GM18499 (cell line): ENCODE results near the gene SMAD9.

Source experiments
- ATAC-seq: cut with Tn5 transposase; IDR thresholded peaks from one replicate; pipeline ENCODE4 v1.9.1; 2021; ENCODE audit warnings: moderate number of reproducible peaks; ENCODE audit not compliant: insufficient read depth, unreplicated experiment

The SMAD9 gene

DNA sequence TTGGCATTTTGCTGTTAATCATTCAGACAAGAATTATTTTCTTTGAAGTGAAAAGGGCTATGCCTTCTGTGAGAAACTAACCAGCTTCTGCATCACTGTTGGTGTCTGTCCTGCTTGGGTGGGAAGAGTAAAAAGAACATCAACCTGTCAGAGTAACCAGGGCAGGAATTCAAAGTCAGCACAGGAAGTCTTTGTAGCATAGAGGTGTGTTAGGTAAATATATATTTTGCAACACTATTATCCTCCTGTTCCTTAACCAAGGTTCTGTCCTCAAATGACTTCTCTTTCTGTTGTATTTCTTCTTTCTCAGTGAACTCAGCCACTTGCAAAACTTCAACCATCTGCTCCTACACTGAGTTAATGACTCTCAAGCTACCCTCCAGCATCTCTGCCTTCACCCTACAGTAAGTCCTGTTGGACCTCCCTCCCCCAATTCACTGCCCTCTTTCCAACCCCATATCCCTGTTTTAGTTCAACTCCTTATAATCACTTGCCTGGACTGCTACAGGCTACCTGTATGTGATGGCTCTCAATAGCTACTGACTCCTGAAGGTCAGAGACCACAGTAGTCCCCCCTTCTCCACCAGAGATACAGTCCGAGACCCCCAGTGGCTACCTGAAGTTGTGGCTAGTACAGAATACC is 49.9 kb downstream of the SMAD9 start:
- no peak for ATAC-seq

DNA sequence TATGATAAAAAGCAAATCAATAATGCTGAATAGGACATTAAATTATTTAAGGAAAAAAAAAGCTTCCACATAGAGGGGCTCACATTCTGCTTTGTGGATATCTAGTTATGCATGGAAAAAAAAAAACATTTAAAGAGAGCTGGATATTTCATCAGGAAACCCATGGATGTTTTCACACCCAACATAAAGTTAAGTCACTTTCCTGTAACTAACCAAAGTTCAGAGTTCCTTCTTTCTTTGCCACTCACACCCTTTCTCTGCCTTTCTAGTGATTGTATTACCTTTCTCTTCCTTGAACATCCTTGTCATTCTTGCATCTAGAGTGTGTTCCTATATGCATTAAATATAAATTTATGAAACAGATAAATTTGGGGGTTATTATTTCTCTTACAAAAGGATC is 53.8 kb downstream of the SMAD9 start:
- no peak for ATAC-seq

DNA sequence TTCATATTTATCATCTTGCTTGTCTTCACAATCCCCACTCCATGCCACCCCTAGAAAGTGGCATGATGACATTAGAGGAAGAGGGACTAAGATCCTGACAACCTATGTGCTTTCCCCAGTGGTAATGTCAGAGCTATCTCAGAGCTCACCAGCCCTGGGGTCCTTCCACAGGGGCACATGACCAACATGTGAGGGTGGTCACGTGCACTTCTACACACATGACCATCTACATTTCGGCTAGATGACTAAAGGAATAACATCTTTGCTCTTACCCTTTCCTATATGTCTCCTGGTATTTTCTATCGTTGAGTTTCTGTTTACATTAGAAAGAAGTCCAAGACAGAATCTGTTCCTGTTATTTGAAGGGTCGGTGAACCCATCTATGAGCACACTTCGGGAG is 54.8 kb downstream of the SMAD9 start:
- no peak for ATAC-seq

DNA sequence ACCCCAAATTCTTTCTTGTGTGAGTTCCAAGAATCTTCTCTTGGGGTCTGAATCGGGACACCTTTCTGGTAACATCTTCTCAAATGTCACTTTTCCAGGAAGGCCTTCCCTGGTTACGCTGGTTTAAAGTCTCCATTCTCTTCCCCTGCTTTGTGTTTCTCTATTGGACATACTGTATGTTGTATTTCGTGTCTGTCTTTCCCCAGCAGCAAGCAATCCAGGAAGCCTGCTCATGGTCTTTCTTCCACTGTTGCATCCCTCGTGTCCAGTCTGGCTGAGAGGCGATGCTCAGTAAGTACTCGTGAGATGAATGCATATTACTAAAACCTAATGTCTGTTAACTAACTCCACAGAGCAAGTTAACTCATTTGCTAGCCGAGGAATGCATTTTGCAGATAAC is 57.3 kb downstream of the SMAD9 start:
- no peak for ATAC-seq

DNA sequence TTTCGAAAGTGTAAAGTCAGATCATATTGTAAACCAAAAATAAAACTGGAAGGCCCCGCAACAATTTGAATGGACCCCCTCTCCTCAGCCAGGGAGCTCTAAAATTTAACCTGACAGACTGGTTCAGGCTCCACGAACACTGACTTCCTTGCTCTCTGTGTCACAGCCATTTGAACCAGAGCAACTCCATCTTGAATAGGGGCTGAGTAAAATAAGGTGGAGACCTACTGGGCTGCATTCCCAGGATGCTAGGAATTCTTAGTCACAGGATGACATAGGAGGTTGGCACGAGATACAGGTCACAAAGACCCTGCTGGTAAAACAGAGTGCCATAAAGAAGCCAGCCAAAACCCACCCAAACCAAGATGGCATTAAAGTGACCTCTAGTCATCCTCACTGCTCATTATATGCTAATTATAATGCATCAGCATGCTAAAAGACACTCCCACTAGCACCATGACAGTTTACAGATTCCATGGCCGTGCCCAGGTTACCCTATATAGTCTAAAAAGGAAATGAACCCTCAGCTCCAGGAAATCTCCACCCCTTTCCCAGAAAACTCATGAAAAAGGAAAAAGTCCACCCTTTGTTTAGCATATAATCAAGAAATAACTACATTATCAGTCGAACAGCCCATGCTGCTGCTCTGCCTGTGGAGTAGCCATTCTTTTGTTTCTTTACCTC is 57.9 kb downstream of the SMAD9 start:
- no peak for ATAC-seq

DNA sequence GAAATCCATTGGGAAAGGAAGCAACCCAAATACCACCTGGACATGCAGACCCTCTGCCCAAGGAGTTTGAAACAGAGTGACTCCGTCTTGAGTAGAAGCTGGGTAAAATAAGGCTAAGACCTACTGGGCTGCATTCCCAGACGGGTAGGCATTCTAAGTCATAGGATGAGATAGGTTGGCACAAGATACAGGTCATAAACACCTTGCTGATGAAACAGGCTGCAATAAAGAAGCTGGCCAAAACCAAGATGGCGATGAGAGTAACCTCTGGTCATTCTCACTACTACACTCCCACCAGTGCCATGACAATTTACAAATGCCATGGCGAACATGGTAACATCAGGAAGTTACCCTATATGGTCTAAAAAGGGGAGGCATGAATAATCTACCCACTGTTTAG is 60.8 kb downstream of the SMAD9 start:
- ATAC-seq: no peak

DNA sequence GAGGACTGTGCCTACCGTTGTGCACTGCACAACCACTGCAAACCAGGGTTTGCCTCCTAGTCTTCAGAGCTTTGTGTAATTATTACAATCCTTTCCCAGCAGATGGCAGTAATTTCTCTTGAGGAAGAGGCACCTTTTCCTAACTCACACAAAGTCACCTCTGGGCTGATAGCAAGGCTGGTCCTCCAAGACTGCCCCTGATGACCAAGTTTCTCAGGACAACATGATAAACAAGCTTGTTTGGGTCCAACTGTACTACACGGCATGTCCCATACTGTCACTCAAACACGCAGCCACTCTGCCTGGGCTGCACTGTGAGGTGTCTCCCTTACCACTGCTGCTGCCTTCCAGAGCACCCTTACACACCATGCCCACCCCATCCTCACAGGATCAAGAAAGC is 61.7 kb downstream of the SMAD9 start:
- no peak for ATAC-seq

DNA sequence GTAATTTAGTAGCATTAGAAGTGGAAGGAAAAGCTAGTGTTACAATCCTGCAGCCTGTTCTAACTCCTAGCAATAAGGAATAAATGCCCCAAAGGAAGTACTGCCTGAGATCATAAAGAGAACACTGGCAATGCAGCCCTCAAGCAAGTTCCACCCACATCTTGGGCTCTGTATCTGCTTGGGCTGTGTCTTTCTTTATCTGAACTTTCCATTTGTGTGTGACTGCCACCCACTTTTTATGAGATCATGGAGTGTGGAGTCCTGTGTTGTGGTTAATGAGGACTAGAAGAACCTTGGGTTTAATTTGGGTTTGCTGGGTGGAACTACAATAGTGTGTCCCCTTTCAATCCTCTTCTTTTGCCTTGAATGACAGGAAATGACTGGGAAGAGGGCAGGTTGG is 62.8 kb downstream of the SMAD9 start:
- no peak for ATAC-seq

DNA sequence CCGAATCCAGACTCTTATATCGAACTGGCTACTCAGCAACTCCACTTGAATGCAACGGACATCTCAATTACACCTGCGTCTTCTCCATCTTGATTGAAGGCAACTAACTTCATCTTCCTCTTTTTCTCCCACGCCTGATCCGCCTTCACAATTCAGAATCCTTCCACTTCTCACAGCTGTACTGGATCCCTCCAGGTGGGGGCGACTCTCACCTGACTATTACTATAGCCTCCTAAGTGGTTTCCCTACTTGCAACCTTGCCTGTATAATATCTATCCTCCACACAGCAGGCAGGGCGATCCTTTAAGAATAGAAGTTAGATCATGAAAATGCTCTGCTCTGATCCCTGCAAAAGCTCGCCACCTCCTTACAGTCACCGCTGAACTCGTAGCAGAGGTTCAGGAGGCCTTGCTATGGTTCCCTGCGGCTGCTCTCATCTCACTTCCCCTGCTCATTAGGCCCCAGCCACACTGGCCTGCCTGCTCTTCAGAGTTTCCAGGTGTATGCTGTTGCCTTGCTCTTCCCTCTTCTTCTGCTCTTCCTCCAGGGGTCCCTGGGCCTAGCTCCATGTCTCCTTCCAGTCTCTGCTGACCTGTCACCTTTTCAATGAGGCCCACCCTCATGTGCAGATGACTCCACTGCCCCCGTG is 69.1 kb downstream of the SMAD9 start:
- ATAC-seq: no peak

DNA sequence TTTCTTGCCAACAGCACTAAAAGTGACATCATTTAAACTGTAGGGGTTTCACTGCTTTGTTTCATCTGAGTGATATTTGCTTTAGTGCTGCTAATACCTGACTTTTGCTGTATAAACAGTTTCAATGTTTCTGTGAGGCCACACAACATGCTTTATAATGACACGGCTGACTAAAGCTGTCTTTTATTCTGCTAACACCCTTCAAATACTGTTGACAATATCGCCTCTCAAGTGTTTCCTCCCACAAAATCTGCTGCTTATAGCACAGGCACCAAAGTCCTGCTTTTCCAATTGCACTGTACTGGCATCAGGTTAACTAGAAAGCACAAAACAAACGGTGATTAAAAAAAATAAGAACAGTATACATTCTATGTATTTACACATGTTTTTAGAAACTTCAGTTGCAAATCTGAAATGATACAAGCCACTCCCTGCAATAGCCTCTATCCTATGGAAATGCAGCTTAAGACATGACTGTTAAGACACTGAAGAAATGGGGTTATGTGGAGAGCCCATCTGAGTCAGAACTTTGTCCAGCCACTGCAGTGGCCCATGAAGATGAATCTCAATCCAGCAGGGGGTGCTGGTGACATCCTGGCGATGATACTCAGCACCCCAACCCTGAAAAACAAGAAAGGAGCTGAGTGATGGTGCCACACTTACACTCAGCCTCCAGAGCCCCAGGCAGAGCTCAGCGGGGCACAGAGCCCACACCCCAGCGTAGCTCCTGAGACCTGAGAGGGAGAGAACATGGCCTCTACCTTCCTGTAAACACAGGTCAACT is 71.6 kb downstream of the SMAD9 start:
- ATAC-seq: no peak

DNA sequence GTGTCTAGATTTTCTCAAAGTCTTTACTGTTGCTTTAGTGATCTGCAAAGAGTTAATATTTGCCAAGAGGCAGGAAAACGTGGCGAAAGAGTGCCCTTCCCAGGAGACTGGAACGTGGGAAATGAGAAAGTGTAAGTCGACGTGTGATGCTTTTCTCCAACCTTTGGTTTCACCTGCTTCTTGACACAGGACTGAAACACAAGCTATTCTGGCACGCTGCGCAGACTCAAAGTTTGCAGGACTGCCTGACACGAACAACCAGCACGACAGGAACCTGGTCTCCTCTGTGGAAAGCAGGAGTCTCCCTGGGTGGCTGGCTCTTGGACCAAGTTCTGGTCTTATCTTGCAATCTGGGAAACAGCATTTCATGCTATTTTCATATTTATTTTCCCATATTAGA is 72.4 kb downstream of the SMAD9 start:
- no peak for ATAC-seq

DNA sequence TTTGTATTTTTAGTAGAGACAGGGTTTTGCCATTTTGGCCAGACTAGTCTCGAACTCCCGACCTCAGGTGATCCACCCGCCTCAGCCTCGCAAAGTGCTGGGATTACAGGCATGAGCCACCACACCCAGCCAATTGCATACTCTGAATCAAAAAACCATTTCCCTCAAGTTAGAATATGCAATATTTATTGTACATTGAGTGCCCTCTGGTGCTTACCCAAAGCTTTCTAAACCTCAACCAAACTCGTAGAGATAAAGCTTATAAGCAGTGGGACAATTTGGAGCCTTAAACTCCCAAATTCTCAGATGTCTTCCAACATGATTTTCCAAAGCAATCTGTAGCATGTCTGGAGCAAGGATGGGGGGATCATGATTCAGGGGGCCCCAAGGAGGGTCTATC is 78.6 kb downstream of the SMAD9 start:
- no peak for ATAC-seq

DNA sequence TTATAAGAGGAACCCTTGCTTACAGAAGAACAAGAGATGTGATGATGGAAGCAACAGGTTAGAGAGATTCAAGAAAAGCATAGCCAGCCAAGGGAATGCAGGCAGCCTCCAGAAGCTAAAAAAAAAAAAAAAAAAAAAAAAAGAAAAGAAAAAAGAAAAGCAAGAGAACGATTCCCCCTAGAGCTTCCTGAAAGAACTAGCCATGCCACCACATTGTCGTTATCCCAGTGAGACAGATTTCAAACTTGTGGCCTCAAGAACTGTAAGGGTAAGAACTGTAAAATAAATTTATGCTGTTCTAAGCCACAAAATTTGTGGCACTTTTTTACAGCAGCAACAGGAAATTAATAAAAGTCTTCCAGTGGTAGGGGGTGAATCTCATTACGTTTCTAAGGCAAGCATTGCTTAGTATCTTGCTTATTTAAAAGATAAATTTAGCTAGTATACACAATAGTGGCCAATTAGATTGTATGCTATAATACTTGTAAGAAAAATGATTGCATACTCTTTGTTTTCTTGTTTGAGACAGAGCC is 79.3 kb downstream of the SMAD9 start:
- no peak for ATAC-seq

DNA sequence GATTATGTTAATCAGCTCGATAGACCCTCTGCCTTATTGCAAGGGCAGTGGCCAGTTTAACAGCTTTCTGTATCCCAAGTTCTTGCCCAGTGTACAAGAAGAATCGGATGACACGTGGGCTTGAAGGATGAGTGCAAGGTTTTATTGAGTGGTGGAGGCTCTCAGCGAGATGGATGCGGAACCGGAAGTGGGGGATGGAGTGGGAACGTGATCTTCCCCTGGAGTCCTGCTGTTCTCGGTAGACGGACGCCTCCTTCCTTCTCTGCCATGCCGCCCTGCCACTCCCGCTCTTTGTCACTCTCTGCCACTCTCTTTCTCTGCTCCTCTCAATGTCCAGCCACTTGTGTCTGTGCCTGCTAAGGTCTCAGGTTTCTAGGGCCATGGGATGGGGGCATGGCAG is 80.1 kb downstream of the SMAD9 start:
- ATAC-seq: no peak

DNA sequence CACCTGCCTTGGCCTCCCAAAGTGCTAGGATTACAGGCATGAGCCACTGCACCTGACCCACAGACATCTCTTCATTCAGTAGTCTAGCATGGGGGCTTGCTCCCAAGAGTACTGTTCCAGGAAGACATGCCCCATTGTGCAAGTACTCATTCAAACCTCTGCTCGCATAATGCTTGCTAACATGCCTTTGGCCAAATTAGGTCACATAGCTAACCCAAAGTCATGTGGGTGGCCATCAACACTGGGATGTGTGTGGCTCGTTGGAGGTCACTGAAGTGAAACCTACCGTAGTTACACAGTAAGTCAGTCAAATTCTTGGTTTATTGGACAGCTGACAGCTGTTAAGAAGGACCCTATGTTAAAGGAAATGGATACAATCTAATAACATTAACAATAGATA is 80.8 kb downstream of the SMAD9 start:
- no peak for ATAC-seq

DNA sequence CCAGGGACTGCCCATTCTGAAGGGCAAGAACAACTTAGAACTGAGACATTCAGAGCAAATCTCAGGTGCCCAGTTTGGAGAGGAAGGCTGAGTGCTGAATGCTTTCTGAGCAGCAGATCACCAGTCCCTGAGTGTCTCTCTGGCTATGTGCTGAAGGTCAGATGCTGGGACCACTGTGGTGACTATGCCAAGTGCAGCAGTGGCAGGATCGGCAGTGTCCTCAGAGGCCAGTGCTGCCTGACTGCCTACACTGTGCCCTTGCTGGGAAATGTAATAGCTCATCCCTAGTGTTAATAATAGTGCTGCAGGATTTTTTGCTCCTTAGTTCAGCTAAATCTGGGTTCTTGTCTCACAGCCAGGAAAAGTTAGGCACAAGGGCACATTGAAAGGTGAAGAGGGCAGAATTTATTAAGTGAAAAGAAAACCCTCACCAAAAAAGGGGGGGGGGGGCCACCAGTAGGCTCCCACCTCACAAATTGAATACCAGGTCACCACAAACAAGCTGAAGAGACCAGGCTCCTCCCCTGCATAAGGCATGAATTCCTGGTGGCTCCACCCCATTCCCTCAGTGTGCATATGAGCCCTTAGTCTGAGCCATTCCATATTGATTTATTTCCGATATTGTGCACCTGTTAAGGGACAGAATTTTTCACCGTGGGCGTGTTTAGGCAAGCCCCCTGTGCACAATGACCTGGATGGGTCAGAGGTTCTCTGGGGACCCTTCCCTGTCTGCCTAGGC is 82.5 kb downstream of the SMAD9 start:
- no peak for ATAC-seq

DNA sequence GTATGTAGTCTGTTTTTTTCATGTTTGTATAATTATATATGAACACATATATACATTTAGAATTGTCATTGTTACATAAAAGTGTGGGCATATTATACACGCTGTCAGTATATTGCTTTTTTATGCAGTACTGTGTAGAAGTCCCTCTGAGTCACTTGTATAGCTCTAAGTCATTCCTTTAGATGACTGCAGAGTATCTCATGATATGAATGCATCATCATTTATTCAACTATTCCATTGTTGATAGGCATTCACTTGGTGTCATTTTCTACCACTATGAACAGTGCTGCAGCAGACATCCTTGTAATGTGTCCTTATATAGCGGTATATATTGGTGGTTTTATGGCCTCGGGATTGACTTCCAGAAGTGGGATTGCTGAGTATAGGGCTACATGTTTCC is 85.7 kb downstream of the SMAD9 start:
- no peak for ATAC-seq

DNA sequence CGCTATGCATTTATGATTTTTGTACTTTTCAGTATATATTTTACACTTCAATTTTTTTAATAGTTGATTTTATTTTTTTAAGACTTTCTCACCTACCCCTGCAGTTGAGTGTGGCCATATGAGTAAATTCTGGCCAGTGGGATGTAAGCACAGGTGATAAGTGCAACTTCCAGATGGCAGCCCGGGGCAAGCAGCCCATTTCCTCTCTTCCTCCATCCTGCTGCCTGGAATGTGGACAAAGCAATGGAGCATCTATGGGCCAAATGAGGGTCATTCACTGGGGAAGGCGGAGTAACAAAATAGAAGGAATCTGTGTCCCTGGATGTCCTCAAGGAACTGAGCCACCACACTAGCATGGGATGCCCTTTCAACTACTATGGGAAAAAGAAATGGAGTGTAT is 88.7 kb downstream of the SMAD9 start:
- no peak for ATAC-seq

DNA sequence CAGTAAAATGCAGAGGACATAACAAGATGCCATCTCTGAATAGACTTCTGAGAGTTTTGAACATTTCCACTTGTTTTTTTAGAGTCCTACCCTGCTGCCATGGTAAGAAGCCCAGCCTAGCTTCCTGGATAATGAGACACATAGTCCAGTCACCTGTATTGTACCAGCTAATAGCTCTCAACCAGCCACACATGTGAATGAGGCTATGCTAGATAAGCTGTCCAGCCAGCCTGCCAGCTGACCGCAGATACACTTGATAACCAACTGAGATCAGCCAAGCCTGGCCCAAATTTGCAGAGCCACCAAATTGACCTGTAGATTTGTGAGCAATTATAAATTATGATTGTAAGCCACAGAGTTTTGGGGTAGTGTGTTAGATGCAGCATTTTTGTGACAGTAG is 90.3 kb downstream of the SMAD9 start:
- ATAC-seq: no peak

DNA sequence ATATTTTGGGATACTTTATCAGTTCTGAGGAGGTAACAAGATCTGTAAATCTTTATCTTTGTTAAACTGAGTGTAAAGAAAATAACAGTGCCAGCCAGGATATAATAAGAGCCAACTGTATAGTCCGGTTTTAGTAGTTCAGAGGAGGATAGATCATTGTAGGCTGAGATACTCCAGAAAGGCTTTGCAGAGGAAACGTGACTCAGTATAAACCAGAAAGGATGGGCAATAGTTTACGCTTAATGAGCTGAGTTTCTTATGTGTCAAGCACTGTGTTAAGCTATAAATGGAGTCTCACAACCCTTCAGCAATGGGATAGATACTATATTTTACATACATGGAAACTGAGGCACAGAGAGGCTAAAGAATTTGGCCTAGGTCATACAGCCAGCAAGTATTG is 97.3 kb downstream of the SMAD9 start:
- ATAC-seq: no peak
